GM12878 (cell line): ENCODE results near the gene RNU6-1. TPM values are rescaled to one million over a fixed set of nuclear protein-coding genes. Genes with fewer than 3 reads are reported as not detected.
A peak's percentile ranks its signal among the peaks of the same experiment; 100 is the strongest.

ENCODE experiments used
- BCLAF1 ChIP-seq: fragments of 450-650 bp; IDR thresholded peaks from 2 replicates; pipeline ENCODE4 v1.6.1; 2017; ENCODE audit warnings: antibody characterized with exemption, mild to moderate bottlenecking, moderate library complexity
- BHLHE40 ChIP-seq, 2 experiments: fragments of 450-650 bp in 1 of 2; IDR thresholded peaks; 2 replicates each; pipeline ENCODE4 v1.6.1; 2011 to 2017; ENCODE audit warnings: low read depth in 2 of 2, borderline replicate concordance in 1 of 2, improper control_type of control experiment in 1 of 2, low read length in 1 of 2, mild to moderate bottlenecking in 1 of 2
- CHD4 ChIP-seq: fragments of 200-600 bp; sonication (generic); IDR thresholded peaks from 2 replicates; pipeline ENCODE4 v1.6.1; 2016; ENCODE audit warnings: mild to moderate bottlenecking
- FOXM1 ChIP-seq: IDR thresholded peaks from 2 replicates; pipeline ENCODE4 v1.6.1; 2012; ENCODE audit warnings: low read depth, mild to moderate bottlenecking, inconsistent platforms, low read length, moderate library complexity
- GATAD2B ChIP-seq: fragments of 450-650 bp; conservative IDR thresholded peaks from 2 replicates; pipeline ENCODE4 v1.6.1; 2017; ENCODE audit warnings: low read depth, mild to moderate bottlenecking, moderate library complexity
- HDAC6 ChIP-seq: fragments of 200-600 bp; sonication (generic); IDR thresholded peaks from one replicate; pipeline ENCODE4 v1.8.0; 2017; ENCODE audit warnings: antibody characterized with exemption; ENCODE audit not compliant: unreplicated experiment
- HSF1 ChIP-seq: fragments of 150-350 bp; IDR thresholded peaks from 2 replicates; pipeline ENCODE4 v1.6.1; 2014; ENCODE audit warnings: mild to moderate bottlenecking, low read depth, low read length
- IKZF1 ChIP-seq: fragments of 450-650 bp; conservative IDR thresholded peaks from 2 replicates; pipeline ENCODE4 v1.6.1; 2017; ENCODE audit warnings: antibody characterized with exemption, mild to moderate bottlenecking
- IRF4 ChIP-seq: IDR thresholded peaks from 2 replicates; pipeline ENCODE4 v1.6.1; 2011; ENCODE audit warnings: low read depth, low read length
- KDM1A ChIP-seq: fragments of 200-600 bp; sonication (generic); IDR thresholded peaks from 2 replicates; pipeline ENCODE4 v1.6.1; 2016; ENCODE audit warnings: borderline replicate concordance
- KLF5 ChIP-seq: fragments of 450-650 bp; IDR thresholded peaks from 2 replicates; pipeline ENCODE4 v1.6.1; 2014; ENCODE audit warnings: mild to moderate bottlenecking; ENCODE audit not compliant: partially characterized antibody
- MAX ChIP-seq: IDR thresholded peaks from 2 replicates; pipeline ENCODE4 v1.6.1; 2012; ENCODE audit warnings: low read depth, low read length, improper control_type of control experiment
- MEF2A ChIP-seq: IDR thresholded peaks from 2 replicates; pipeline ENCODE4 v1.6.1; 2011; ENCODE audit warnings: low read depth, mild to moderate bottlenecking, low read length, moderate library complexity; ENCODE audit not compliant: insufficient read depth
- NR2F1 ChIP-seq: fragments of 450-650 bp; conservative IDR thresholded peaks from 2 replicates; pipeline ENCODE4 v1.6.1; 2017; ENCODE audit warnings: mild to moderate bottlenecking
- POLR2AphosphoS5 ChIP-seq: IDR thresholded peaks from 2 replicates; pipeline ENCODE4 v1.6.1; 2011; ENCODE audit warnings: mild to moderate bottlenecking, low read length, inconsistent platforms
- PRDM15 ChIP-seq: fragments of 450-650 bp; formaldehyde crosslinking; IDR thresholded peaks from 2 replicates; pipeline ENCODE4 v1.4.0; 2020; ENCODE audit warnings: mild to moderate bottlenecking, moderate library complexity
- RAD21 ChIP-seq: IDR thresholded peaks from 2 replicates; pipeline ENCODE4 v1.6.1; 2011; ENCODE audit warnings: mild to moderate bottlenecking, low read depth, low read length, moderate library complexity; ENCODE audit not compliant: insufficient read depth
- RFX5 ChIP-seq: IDR thresholded peaks from 2 replicates; pipeline ENCODE4 v1.6.1; 2011; ENCODE audit warnings: low read depth, low read length, improper control_type of control experiment
- SIN3A ChIP-seq: IDR thresholded peaks from 2 replicates; pipeline ENCODE4 v1.6.1; 2012; ENCODE audit warnings: low read depth, low read length, improper control_type of control experiment
- SMC3 ChIP-seq: IDR thresholded peaks from 2 replicates; pipeline ENCODE4 v1.6.1; 2011; ENCODE audit warnings: low read length, improper control_type of control experiment, borderline replicate concordance
- STAT1 ChIP-seq: fragments of 450-650 bp; conservative IDR thresholded peaks from 2 replicates; pipeline ENCODE4 v1.6.1; 2014; ENCODE audit warnings: antibody characterized with exemption, mild to moderate bottlenecking
- TBL1XR1 ChIP-seq: IDR thresholded peaks from 2 replicates; pipeline ENCODE4 v1.6.1; 2012; ENCODE audit warnings: low read depth, low read length, improper control_type of control experiment
- ZNF24 ChIP-seq: fragments of 450-650 bp; IDR thresholded peaks from 2 replicates; pipeline ENCODE4 v1.6.1; 2017; ENCODE audit warnings: antibody characterized with exemption, mild to moderate bottlenecking
- polyA plus RNA-seq, 11 experiments: library from polyadenylated mRNA; depleted of rRNA in 4 of 11; unstranded in 6 of 11; stranded (reverse) in 5 of 11; fragments of >200 nt; fragmentation: Nextera tagmentation in 4 of 11; fragmentation: Illumina TruSeq in 1 of 11; extraction: Ambion mirVana in 4 of 11; extraction: Trizol in 1 of 11; gene quantifications; 1 replicate in 1 of 11; 2 replicates in 10 of 11; pipeline versions ENCODE4 v1.2.1 to v1.2.3, GENCODE V29; 2011 to 2016; ENCODE audit warnings: inconsistent platforms in 2 of 11, missing spikeins in 2 of 11, low read depth in 1 of 11
- total RNA-seq, 4 experiments: library from RNA; depleted of rRNA in 3 of 4; stranded (reverse); fragments of >200 nt in 3 of 4; fragmentation: Illumina TruSeq in 1 of 4; extraction: Trizol in 1 of 4; gene quantifications; 2 replicates each; pipeline versions ENCODE4 v1.2.1 to v1.2.3, GENCODE V29; 2013 to 2021

Gene RNU6-1
- total and polyA plus RNA-seq, 10 of the 15 experiments (the other 5 are each of a cell fraction or from before 2014, with no cell fraction given) = not detected

DNA sequence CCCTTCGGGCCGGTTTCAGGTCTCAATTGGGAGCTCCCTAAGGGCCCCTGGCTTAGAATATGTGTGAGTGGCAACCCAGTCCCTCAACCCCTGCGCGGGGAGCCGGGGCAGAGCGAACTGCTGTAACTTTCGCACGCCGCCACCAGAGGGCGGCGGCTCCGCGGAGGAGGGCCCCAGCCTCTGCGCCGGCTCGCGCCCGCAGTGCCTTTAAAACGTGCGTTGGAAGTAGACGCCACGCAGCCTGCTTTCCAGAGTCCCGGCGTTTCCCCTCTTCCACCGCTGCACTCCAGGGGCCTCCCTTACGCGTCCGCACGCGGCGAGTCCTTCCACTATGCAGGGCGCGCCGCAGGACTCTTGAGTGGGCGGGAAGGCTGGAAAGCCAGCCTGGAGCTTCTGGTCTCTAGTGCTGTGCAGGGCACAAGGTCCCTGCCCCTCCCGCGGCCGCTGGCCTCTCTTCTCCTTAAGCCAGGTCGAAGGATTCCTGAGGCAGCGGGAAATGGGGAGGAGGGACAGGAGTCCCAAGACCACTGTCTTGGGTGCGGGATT is 23.7 kb upstream of the RNU6-1 start (continued):
- no peak for TF ChIP-seq PRDM15
- peak; percentile 95 for TF ChIP-seq RAD21
- TF ChIP-seq KLF5 = peak; percentile 46
- TF ChIP-seq KDM1A = no peak
- peak; percentile 64; the same call in 1 of the 2 replicates for TF ChIP-seq SIN3A
- 0 out of 2 replicates have a peak, but pooled peaks have one; percentile 15 for TF ChIP-seq HSF1
- no peak for TF ChIP-seq HDAC6
- TF ChIP-seq SMC3 = peak; percentile 96
- TF ChIP-seq ZNF24 = peak; percentile 73; the same call in 1 of the 2 replicates
- peak; percentile 88 for TF ChIP-seq IKZF1
- TF ChIP-seq NR2F1 = 0 out of 2 replicates have a peak, but pooled peaks have one; percentile 22
- TF ChIP-seq FOXM1 = peak; percentile 48; the same call in 1 of the 2 replicates
- no peak for TF ChIP-seq POLR2AphosphoS5
- peak; percentile 88 to 95 for TF ChIP-seq BHLHE40 (IDR thresholded peaks at IDR 0.05; ENCODE audit: borderline replicate concordance in 1 of 2, low read depth in 2 of 2, low read length in 1 of 2)
- peak; percentile 78 for TF ChIP-seq GATAD2B
- TF ChIP-seq STAT1 = 0 out of 2 replicates have a peak, but pooled peaks have one; percentile 47
- no peak for TF ChIP-seq BCLAF1
- TF ChIP-seq CHD4 = no peak
- no peak for TF ChIP-seq RFX5
- TF ChIP-seq MAX = peak; percentile 43; the same call in 1 of the 2 replicates
- TF ChIP-seq MEF2A = peak; percentile 52; the same call in 1 of the 2 replicates
- peak; percentile 10; the same call in 1 of the 2 replicates for TF ChIP-seq TBL1XR1
- no peak for TF ChIP-seq IRF4
